GM19099 (cell line): ENCODE results near the gene PRRX2.

ENCODE experiments used
- POLR2A ChIP-seq: IDR thresholded peaks from 3 replicates; pipeline ENCODE4 v1.6.1; 2011; ENCODE audit warnings: low read depth; ENCODE audit not compliant: insufficient read length; ENCODE audit errors: extremely low read depth

The PRRX2 gene

GRCh38 chr9:129757045-129757444, 91.6 kb downstream of the PRRX2 start:
- no peak for TF ChIP-seq POLR2A

- no peak for TF ChIP-seq POLR2A
Observed at GRCh38 chr9:129759319-129759718, 93.9 kb downstream of the PRRX2 start.

- no peak for TF ChIP-seq POLR2A
Observed at GRCh38 chr9:129759804-129760502, 94.5 kb downstream of the PRRX2 start.

- TF ChIP-seq POLR2A: no peak
Observed at GRCh38 chr9:129761293-129761900, 96.0 kb downstream of the PRRX2 start.

- no peak for TF ChIP-seq POLR2A
Observed at GRCh38 chr9:129761901-129762369, 96.5 kb downstream of the PRRX2 start.

GRCh38 chr9:129762985-129763926, 97.8 kb downstream of the PRRX2 start:
- TF ChIP-seq POLR2A: no peak

GRCh38 chr9:129765764-129766317, 100.4 kb downstream of the PRRX2 start:
- no peak for TF ChIP-seq POLR2A

- no peak for TF ChIP-seq POLR2A
Observed at GRCh38 chr9:129768486-129768885, 103.0 kb downstream of the PRRX2 start.

GRCh38 chr9:129769669-129770068, 104.2 kb downstream of the PRRX2 start:
- no peak for TF ChIP-seq POLR2A

- TF ChIP-seq POLR2A: no peak
Observed at GRCh38 chr9:129770741-129771140, 105.3 kb downstream of the PRRX2 start.
